Lower leg skin (tissue), 4 donors: ENCODE results near the gene TUT1. TPM values are rescaled to one million over a fixed set of nuclear protein-coding genes. Genes with fewer than 3 reads are reported as not detected.
A peak's percentile ranks its signal among the peaks of the same experiment; 100 is the strongest.

Experiments
- DNase-seq, 2 donors: peaks; one replicate each; pipeline ENCODE4 v3.0.0-alpha.2; 2019; ENCODE audit warnings: low spot score in 2 of 2
- H3K4me3 ChIP-seq: fragments of 200-600 bp; sonication (generic); 2 replicates; pipeline ENCODE4 v1.5.1; 2017; ENCODE audit warnings: mild to moderate bottlenecking, low read depth; ENCODE audit not compliant: poor library complexity, severe bottlenecking
- CTCF ChIP-seq, 3 donors: fragments of 450-650 bp; IDR thresholded peaks; one replicate each; pipeline ENCODE4 v1.5.1; 2016; ENCODE audit warnings: antibody characterized with exemption in 3 of 3, mild to moderate bottlenecking in 3 of 3, moderate library complexity in 2 of 3
- POLR2A ChIP-seq, 2 donors: fragments of 450-650 bp; IDR thresholded peaks; one replicate each; pipeline ENCODE4 v1.6.1; 2016 to 2017; ENCODE audit warnings: antibody characterized with exemption in 2 of 2, mild to moderate bottlenecking in 1 of 2, moderate library complexity in 1 of 2
- WGBS, 2 donors: methylation state at CpG; one replicate each; pipeline ENCODE4 v1.1.5; 2018; 5-methylcytosine and 5-hydroxymethylcytosine counted together
- intact Hi-C: fragments of 100-400 bp; cut with DNase I; formaldehyde crosslinking; loops from one replicate; pipeline ENCODE4 v1.15.0; 2023; ENCODE audit warnings: low total_unique reads
- total RNA-seq, 4 donors: library from RNA; depleted of rRNA; stranded (reverse); fragments of >200 nt; gene quantifications; one replicate each; pipeline ENCODE4 v1.1.0, GENCODE V29; 2016

TUT1 gene
- total RNA-seq, 4 donors from 2014 or later = 11.0 to 29.8 (median 15.8) TPM

- peak overlapping the region; percentile 99 for H3K4me3 ChIP-seq
- WGBS, 2 donors = 1 to 3% methylated on average over 25 to 30 of the region's 32 CpGs
- intact Hi-C loops = loop anchor here (5.0 kb wide), 3 partner anchors 48 to 148 kb away; no protein-coding TSS in a partner anchor
- no peak for DNase-seq
- no peak for TF ChIP-seq POLR2A (IDR thresholded peaks at IDR 0.05)
- no peak for TF ChIP-seq CTCF (IDR thresholded peaks at IDR 0.05)
Measured at GRCh38 chr11:62544581-62545436, 46.5 kb downstream of the TUT1 start.

GRCh38 chr11:62543680-62544444 is 47.5 kb downstream of the TUT1 start:
- intact Hi-C loops = loop anchor here (5.0 kb wide), 3 partner anchors 47 to 147 kb away; no protein-coding TSS in a partner anchor
- DNase-seq = no peak
- WGBS, 2 donors = 0 to 2% methylated on average over 21 of the region's 22 CpGs

GRCh38 chr11:62542750-62543567 is 48.4 kb downstream of the TUT1 start:
- TF ChIP-seq CTCF (IDR thresholded peaks at IDR 0.05) (peak in 1 of 3 donors; percentile 94), POLR2A (IDR thresholded peaks at IDR 0.05) (no peak)
- peak; percentile 83 to 98 for DNase-seq
- 0 to 4% methylated on average over 23 to 26 of the region's 30 CpGs for WGBS, 2 donors
- intact Hi-C loops = loop anchor here (5.0 kb wide), 3 partner anchors 46 to 146 kb away; no protein-coding TSS in a partner anchor
- H3K4me3 ChIP-seq = peak overlapping the region; percentile 99

More at GRCh38 chr11:62543680-62544444, 47.5 kb downstream of the TUT1 start:
- peak overlapping the region; percentile 99 for H3K4me3 ChIP-seq
- TF ChIP-seq POLR2A (IDR thresholded peaks at IDR 0.05) (no peak), CTCF (IDR thresholded peaks at IDR 0.05) (no peak)

- DNase-seq = no peak
- H3K4me3 ChIP-seq = no peak overlapping the region
- intact Hi-C loops = loop anchor here (5.0 kb wide), 3 partner anchors 45 to 145 kb away; no protein-coding TSS in a partner anchor
- TF ChIP-seq POLR2A (IDR thresholded peaks at IDR 0.05) = no peak
- TF ChIP-seq CTCF (IDR thresholded peaks at IDR 0.05) = no peak
- WGBS, 2 donors = 4 to 6% methylated on average over 6 of the region's 6 CpGs
Measured at GRCh38 chr11:62542111-62542745, 49.1 kb downstream of the TUT1 start.
